CD8-positive, alpha-beta memory T cell (primary cell): Measurements from ENCODE around the gene DYRK2. TPM values are rescaled to one million over a fixed set of nuclear protein-coding genes. Genes with fewer than 3 reads are reported as not detected.

ENCODE experiments used
- CTCF ChIA-PET: fragments of 350-600 bp; sonication (Branson Sonifier 250); formaldehyde crosslinking; loops from one replicate; lab custom pipeline; 2021; ENCODE audit warnings: antibody characterized with exemption; lab: Charles Lee
- POLR2A ChIA-PET: fragments of 350-600 bp; sonication (Branson Sonifier 250); formaldehyde crosslinking; loops from one replicate; lab custom pipeline; 2021; ENCODE audit warnings: antibody characterized with exemption; lab: Charles Lee
- DNase-seq, 5 donors: peaks; one replicate each; pipeline versions ENCODE4 v3.0.0 to v3.0.0-alpha.2; 2020 to 2022; ENCODE audit warnings: mixed read lengths in 1 of 5
- H3K27ac ChIP-seq: one replicate; pipeline ENCODE4 v1.7.0; 2013; ENCODE audit warnings: low read depth, mild to moderate bottlenecking, low read length, moderate library complexity
- H3K27me3 ChIP-seq: 2 replicates; pipeline ENCODE4 v1.7.0; 2013; ENCODE audit warnings: low read length, mild to moderate bottlenecking; ENCODE audit not compliant: insufficient read depth, poor library complexity, severe bottlenecking
- H3K36me3 ChIP-seq: 2 replicates; pipeline ENCODE4 v1.7.0; 2013; ENCODE audit warnings: mild to moderate bottlenecking, low read length, moderate library complexity; ENCODE audit not compliant: insufficient read depth
- H3K4me1 ChIP-seq: 2 replicates; pipeline ENCODE4 v1.7.0; 2013; ENCODE audit warnings: mild to moderate bottlenecking, low read length, moderate library complexity; ENCODE audit not compliant: insufficient read depth
- H3K4me3 ChIP-seq: 2 replicates; pipeline ENCODE4 v1.7.0; 2013; ENCODE audit warnings: mild to moderate bottlenecking, low read length
- H3K9me3 ChIP-seq: 2 replicates; pipeline ENCODE4 v1.7.0; 2013; ENCODE audit warnings: mild to moderate bottlenecking, low read length
- H3K27ac Mint-ChIP-seq, 8 donors: one replicate each; pipeline ENCODE4 v1.8.0; 2020 to 2021; ENCODE audit warnings: mixed read lengths in 8 of 8, mild to moderate bottlenecking in 6 of 8, inconsistent platforms in 3 of 8, moderate library complexity in 3 of 8
- H3K27me3 Mint-ChIP-seq, 2 donors: one replicate each; pipeline ENCODE4 v1.8.0; 2020 to 2021; ENCODE audit warnings: mixed read lengths in 2 of 2, mild to moderate bottlenecking in 1 of 2, moderate library complexity in 1 of 2
- H3K36me3 Mint-ChIP-seq, 3 donors: one replicate each; pipeline ENCODE4 v1.8.0; 2020 to 2021; ENCODE audit warnings: mixed read lengths in 3 of 3, inconsistent platforms in 1 of 3, mild to moderate bottlenecking in 1 of 3
- H3K4me1 Mint-ChIP-seq, 3 donors: one replicate each; pipeline ENCODE4 v1.8.0; 2020 to 2021; ENCODE audit warnings: mixed read lengths in 3 of 3, inconsistent platforms in 1 of 3, mild to moderate bottlenecking in 1 of 3
- H3K4me3 Mint-ChIP-seq, 7 donors: one replicate each; pipeline ENCODE4 v1.8.0; 2020 to 2021; ENCODE audit warnings: mixed read lengths in 7 of 7, mild to moderate bottlenecking in 6 of 7, moderate library complexity in 4 of 7, inconsistent platforms in 2 of 7
- H3K9me3 Mint-ChIP-seq, 5 donors: one replicate each; pipeline ENCODE4 v1.8.0; 2020 to 2022; ENCODE audit warnings: mixed read lengths in 5 of 5, mild to moderate bottlenecking in 3 of 5, moderate library complexity in 2 of 5, inconsistent platforms in 1 of 5
- polyA plus RNA-seq: library from polyadenylated mRNA; unstranded; fragments of 300-500 nt; fragmentation: Illumina TruSeq; gene quantifications from one replicate; pipeline ENCODE4 v1.2.3, GENCODE V29; 2021
- total RNA-seq, 2 experiments: library from RNA; stranded (reverse); gene quantifications; one replicate each; pipeline ENCODE4 v1.2.3, GENCODE V29; 2021

Gene DYRK2
- total and polyA plus RNA-seq, 3 experiments from 2014 or later: 44.7 to 89.3 (median 47.6) TPM

DNA sequence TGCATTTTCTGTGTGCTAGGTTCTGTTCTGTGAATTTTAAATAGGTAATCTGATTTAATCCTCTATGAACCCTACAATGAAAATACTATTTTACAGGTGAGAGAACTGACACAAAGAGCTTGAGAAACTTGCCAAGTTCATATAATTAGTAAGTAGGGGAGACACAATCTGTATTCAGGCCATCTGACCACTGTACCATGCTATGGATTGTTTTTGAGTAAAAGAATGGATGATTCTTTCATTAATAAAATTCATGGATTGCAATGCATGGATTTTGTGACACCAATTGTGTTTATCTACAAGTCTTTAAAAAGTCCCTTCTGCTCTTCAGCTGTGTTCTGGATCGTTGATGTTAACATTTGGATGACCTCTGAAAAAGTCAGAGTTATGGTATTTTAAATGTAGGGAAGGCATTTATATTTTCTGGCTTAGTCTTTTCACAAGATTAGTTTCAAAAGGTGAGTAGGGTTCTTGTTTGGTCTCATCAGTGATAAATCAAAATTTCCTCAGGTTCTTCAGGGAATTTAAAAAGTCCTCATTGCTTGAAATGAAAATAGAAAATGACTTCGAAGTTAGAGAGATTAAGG is 15.4 kb upstream of the DYRK2 start:
- H3K27ac Mint-ChIP-seq: peak overlapping the region in 7 of 8 donors; percentile 56 to 83 (median 69)

DNA sequence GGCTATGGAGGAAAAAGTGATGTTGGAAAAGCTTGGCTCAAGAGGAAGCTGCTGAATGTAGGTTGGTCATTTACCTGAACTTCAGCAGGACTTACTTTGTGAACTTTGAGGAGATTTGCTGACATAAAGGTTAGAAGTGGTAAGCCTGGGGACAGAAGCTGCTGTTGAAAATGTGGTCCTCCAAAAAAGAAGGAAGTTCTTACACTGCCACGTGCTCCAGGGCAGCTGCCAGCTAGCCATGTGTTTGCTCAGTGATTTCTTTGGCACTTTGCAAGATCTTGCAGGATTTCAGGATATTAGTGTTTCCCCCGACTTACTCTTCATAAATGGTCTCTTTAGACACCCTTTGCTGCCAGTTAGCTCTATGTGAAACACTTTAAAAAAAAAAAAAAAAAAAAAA is 14.8 kb upstream of the DYRK2 start:
- Mint-ChIP-seq H3K27ac (peak overlapping the region in 6 of 8 donors; percentile 50 to 82 (median 70)), H3K27me3 (no peaks in the 10 kb centered on the region), H3K4me1 (peaks cover 59 to 65% (median 65%) of the 10 kb centered on the region in 3 donors), H3K36me3 (peaks cover 0 to 3% (median 2%) of the 10 kb centered on the region in 3 donors), H3K4me3 (peak overlapping the region in 2 of 7 donors; percentile 4 to 47), H3K9me3 (peaks cover 0 to 2% (median 0%) of the 10 kb centered on the region in 5 donors)
- ChIA-PET POLR2A (interaction anchor here (4.8 kb wide), 1 partner anchor 16 kb away, joined by 78 read pairs; the partner anchor contains the start of gene DYRK2), CTCF (interaction anchor here (1.4 to 2.6 kb wide), 2 partner anchors 15 to 278 kb away, joined by 7 to 9 read pairs; partner anchors contain the start of gene DYRK2)
- DNase-seq: peak in 1 of 5 donors; percentile 22
- H3K4me1 ChIP-seq: peaks cover 63% of the 10 kb centered on the region
- no peaks in the 10 kb centered on the region for H3K27me3 ChIP-seq
- no peaks in the 10 kb centered on the region for H3K36me3 ChIP-seq
- no peaks in the 10 kb centered on the region for H3K9me3 ChIP-seq
- no peak overlapping the region for H3K27ac ChIP-seq
- H3K4me3 ChIP-seq: no peak overlapping the region

More for the DNA sequence above, 15.4 kb upstream of the DYRK2 start:
- no peak overlapping the region for H3K27ac ChIP-seq
- H3K4me1 ChIP-seq: peaks cover 69% of the 10 kb centered on the region
- H3K27me3 ChIP-seq: no peaks in the 10 kb centered on the region
- ChIA-PET POLR2A (interaction anchor here (0.5 to 4.8 kb wide), 2 partner anchors 16 to 33 kb away, joined by 3 to 78 read pairs; partner anchors contain the start of gene DYRK2), CTCF (interaction anchor here (0.7 to 2.6 kb wide), 4 partner anchors 10 to 277 kb away, joined by 3 to 9 read pairs (median 6); partner anchors contain the start of gene DYRK2)
- DNase-seq: no peak
- H3K36me3 Mint-ChIP-seq: peaks cover 0 to 3% (median 2%) of the 10 kb centered on the region in 3 donors
- H3K9me3 ChIP-seq: no peaks in the 10 kb centered on the region
- peak overlapping the region in 4 of 7 donors; percentile 2 to 47 (median 25) for H3K4me3 Mint-ChIP-seq
- H3K9me3 Mint-ChIP-seq: peaks cover 0 to 2% (median 0%) of the 10 kb centered on the region in 5 donors
- no peaks in the 10 kb centered on the region for H3K36me3 ChIP-seq
- H3K4me1 Mint-ChIP-seq: peaks cover 65 to 71% (median 70%) of the 10 kb centered on the region in 3 donors
- no peak overlapping the region for H3K4me3 ChIP-seq
- H3K27me3 Mint-ChIP-seq: no peaks in the 10 kb centered on the region

DNA sequence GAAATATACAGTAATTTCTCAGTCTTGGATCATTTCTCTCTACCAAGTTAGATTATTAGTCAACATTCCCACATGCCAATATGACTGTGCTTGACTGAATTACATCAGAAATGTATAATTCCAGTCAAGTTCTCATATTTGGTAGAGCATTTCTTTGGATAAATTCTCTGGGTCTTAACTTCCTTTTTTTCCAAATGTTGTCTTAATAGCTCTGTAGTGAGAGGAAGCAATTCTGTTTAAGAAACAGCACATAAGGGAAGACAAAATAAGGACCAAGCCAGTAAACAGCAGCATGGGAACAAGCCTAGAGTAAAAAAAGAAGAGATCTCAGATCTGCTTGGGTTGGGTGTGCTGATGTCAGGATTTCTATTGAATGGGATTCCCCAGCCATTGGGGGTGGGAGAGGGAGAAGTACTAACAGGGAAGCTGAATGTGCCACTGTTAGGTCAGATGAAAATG is 14.2 kb upstream of the DYRK2 start:
- Histone ChIP-seq H3K27me3 (no peaks in the 10 kb centered on the region), H3K4me1 (peaks cover 57% of the 10 kb centered on the region), H3K4me3 (no peak overlapping the region), H3K9me3 (no peaks in the 10 kb centered on the region), H3K27ac (no peak overlapping the region), H3K36me3 (no peaks in the 10 kb centered on the region)
- no peaks in the 10 kb centered on the region for H3K27me3 Mint-ChIP-seq
- no peak for DNase-seq
- H3K9me3 Mint-ChIP-seq: peaks cover 0 to 2% (median 0%) of the 10 kb centered on the region in 5 donors
- POLR2A ChIA-PET: interaction anchor here (0.6 to 4.8 kb wide), 2 partner anchors 15 to 438 kb away, joined by 4 to 78 read pairs; partner anchors contain the start of gene DYRK2
- H3K36me3 Mint-ChIP-seq: peaks cover 0 to 3% (median 2%) of the 10 kb centered on the region in 3 donors
- H3K4me3 Mint-ChIP-seq: peak overlapping the region in 1 of 7 donors; percentile 3
- peak overlapping the region in 7 of 8 donors; percentile 1 to 82 (median 23) for H3K27ac Mint-ChIP-seq
- H3K4me1 Mint-ChIP-seq: peaks cover 52 to 58% (median 58%) of the 10 kb centered on the region in 3 donors
- CTCF ChIA-PET: interaction anchor here (2.6 kb wide), 1 partner anchor 278 kb away, joined by 7 read pairs; no protein-coding TSS in a partner anchor

DNA sequence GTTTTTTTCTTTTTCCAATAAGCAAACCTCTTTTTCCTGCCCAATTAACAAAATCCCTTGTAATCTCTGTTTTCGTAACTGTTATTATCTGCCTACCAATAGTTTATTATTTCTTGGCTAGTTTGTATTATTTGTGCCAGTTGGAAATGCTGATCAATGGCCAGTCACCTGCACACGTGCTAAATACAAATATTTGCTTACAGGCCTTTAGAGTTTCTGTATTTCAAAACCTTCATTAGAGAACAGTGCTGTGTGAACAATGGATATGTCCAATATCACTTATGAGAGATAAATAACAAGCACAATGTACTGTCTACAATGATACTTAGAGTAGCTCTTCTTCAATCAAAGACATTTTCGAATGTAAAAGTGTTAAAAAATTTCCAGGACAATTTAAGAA is 10.8 kb upstream of the DYRK2 start:
- peaks cover 0 to 3% (median 2%) of the 10 kb centered on the region in 3 donors for H3K36me3 Mint-ChIP-seq
- Histone ChIP-seq H3K4me1 (peaks cover 24% of the 10 kb centered on the region), H3K27ac (no peak overlapping the region), H3K36me3 (no peaks in the 10 kb centered on the region), H3K9me3 (no peaks in the 10 kb centered on the region), H3K4me3 (no peak overlapping the region), H3K27me3 (no peaks in the 10 kb centered on the region)
- H3K9me3 Mint-ChIP-seq: no peaks in the 10 kb centered on the region
- no peak overlapping the region for H3K27ac Mint-ChIP-seq
- peaks cover 24 to 42% (median 40%) of the 10 kb centered on the region in 3 donors for H3K4me1 Mint-ChIP-seq
- no peak overlapping the region for H3K4me3 Mint-ChIP-seq
- DNase-seq: no peak
- H3K27me3 Mint-ChIP-seq: no peaks in the 10 kb centered on the region
- POLR2A ChIA-PET: interaction anchor here (1.5 kb wide), 1 partner anchor 11 kb away, joined by 5 read pairs; the partner anchor contains the start of gene DYRK2
- CTCF ChIA-PET: interaction anchor here (1.9 kb wide), 1 partner anchor 11 kb away, joined by 6 read pairs; the partner anchor contains the start of gene DYRK2

DNA sequence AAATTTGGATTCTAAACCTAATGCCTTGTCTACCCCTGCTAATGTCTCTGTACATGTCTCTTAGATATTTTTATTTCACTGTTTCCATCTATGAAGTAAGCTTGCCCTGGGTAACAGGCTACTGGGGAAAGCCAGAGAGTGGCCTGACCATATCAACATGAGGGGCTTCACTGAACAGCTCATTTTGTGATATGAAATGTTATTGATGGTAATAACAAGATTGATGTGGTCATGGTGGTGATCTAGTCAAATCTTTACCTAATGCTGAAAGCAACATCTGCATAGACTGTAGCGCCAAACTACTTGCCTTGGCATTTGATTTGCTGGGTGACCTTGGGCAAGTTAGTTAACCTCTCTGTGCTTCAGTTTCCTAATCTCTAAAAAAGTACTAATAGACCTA is 9.9 kb upstream of the DYRK2 start:
- DNase-seq: no peak
- no peak overlapping the region for H3K27ac ChIP-seq
- H3K4me1 ChIP-seq: peaks cover 15% of the 10 kb centered on the region
- CTCF ChIA-PET: interaction anchor here (1.1 to 1.4 kb wide), 2 partner anchors 10 to 11 kb away, joined by 3 read pairs; partner anchors contain the start of gene DYRK2
- Mint-ChIP-seq H3K9me3 (no peaks in the 10 kb centered on the region), H3K27me3 (no peaks in the 10 kb centered on the region), H3K36me3 (peaks cover 0 to 3% (median 0%) of the 10 kb centered on the region in 3 donors), H3K27ac (no peak overlapping the region), H3K4me3 (no peak overlapping the region), H3K4me1 (peaks cover 15 to 34% (median 30%) of the 10 kb centered on the region in 3 donors)
- H3K9me3 ChIP-seq: no peaks in the 10 kb centered on the region
- no peak overlapping the region for H3K4me3 ChIP-seq
- POLR2A ChIA-PET: interaction anchor here (1.5 kb wide), 1 partner anchor 10 kb away, joined by 5 read pairs; the partner anchor contains the start of gene DYRK2
- H3K27me3 ChIP-seq: no peaks in the 10 kb centered on the region
- no peaks in the 10 kb centered on the region for H3K36me3 ChIP-seq

DNA sequence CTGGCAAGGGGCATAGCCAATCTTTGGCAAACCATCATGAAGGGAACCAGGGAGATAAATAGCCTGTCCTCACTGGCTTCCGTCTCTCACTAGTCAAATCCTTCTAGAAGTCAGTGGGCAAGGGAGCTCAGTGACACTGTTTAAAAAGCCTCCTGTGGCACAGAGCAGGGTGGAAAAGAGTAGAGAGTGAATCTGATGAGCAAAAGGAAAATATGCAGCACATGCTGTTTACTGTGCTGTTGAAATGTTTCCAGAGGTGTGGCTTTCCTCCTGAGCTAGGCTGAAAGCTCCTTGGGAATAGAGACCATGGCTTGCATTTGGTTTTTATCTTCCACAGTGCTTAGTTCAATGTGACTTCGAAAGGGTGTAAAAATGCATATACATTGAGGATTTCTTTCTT is 7.7 kb upstream of the DYRK2 start:
- Mint-ChIP-seq H3K27me3 (no peaks in the 10 kb centered on the region), H3K27ac (no peak overlapping the region), H3K4me3 (peak overlapping the region in 1 of 7 donors; percentile 31), H3K4me1 (peaks cover 2 to 20% (median 16%) of the 10 kb centered on the region in 3 donors), H3K36me3 (peaks cover 0 to 5% (median 0%) of the 10 kb centered on the region in 3 donors), H3K9me3 (no peaks in the 10 kb centered on the region)
- Histone ChIP-seq H3K4me3 (no peak overlapping the region), H3K36me3 (no peaks in the 10 kb centered on the region), H3K9me3 (no peaks in the 10 kb centered on the region), H3K4me1 (no peaks in the 10 kb centered on the region), H3K27ac (no peak overlapping the region), H3K27me3 (no peaks in the 10 kb centered on the region)
- CTCF ChIA-PET: interaction anchor here (0.9 to 1.2 kb wide), 2 partner anchors 11 to 50 kb away, joined by 3 to 5 read pairs; no protein-coding TSS in a partner anchor
- POLR2A ChIA-PET: no interaction called here
- DNase-seq: no peak

DNA sequence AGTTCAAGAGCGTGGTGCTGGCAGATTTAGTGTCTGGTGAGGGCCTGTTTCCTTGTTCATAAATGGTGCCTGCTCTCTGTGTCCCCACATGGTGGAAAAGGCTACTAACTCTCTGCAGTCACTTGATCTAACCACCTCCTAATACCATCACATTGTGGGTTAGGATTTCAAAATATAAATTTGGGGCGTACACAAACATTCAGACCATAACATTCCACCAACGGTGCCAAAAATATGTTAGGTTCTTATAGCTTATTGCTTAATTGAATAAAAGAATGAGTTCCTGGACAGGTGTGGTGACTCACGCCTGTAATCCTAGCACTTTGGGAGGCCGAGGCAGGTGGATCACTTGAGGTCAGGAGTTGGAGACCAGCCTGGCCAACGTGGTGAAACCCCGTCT is 3.4 kb upstream of the DYRK2 start:
- no peaks in the 10 kb centered on the region for H3K27me3 Mint-ChIP-seq
- CTCF ChIA-PET: no interaction called here
- Histone ChIP-seq H3K27me3 (no peaks in the 10 kb centered on the region), H3K27ac (no peak overlapping the region), H3K9me3 (no peaks in the 10 kb centered on the region), H3K4me3 (no peak overlapping the region), H3K36me3 (no peaks in the 10 kb centered on the region), H3K4me1 (peaks cover 6% of the 10 kb centered on the region)
- H3K4me1 Mint-ChIP-seq: peaks cover 13 to 29% (median 26%) of the 10 kb centered on the region in 3 donors
- POLR2A ChIA-PET: no interaction called here
- peak overlapping the region in 1 of 7 donors; percentile 8 for H3K4me3 Mint-ChIP-seq
- H3K36me3 Mint-ChIP-seq: peaks cover 0 to 8% (median 6%) of the 10 kb centered on the region in 3 donors
- no peak overlapping the region for H3K27ac Mint-ChIP-seq
- H3K9me3 Mint-ChIP-seq: no peaks in the 10 kb centered on the region
- no peak for DNase-seq
